Right cardiac atrium (tissue), 5 donors: Measurements from ENCODE around the gene CCDC60. TPM values are rescaled to one million over a fixed set of nuclear protein-coding genes. Genes with fewer than 3 reads are reported as not detected.

Experiments
- ATAC-seq, 2 donors: fragments of 200-7000 bp; cut with Tn5 transposase; one replicate each; pipeline versions ENCODE4 v1.8.0 to v1.9.1; 2020; ENCODE audit warnings: moderate library complexity in 2 of 2, mild to moderate bottlenecking in 1 of 2
- DNase-seq, 3 donors: peaks; one replicate each; pipeline ENCODE4 v3.0.0-alpha.2; 2020
- H3K27ac ChIP-seq: one replicate; pipeline ENCODE4 v1.5.1; 2013; ENCODE audit warnings: mild to moderate bottlenecking, low read length, control low read depth, moderate library complexity
- H3K27me3 ChIP-seq: one replicate; pipeline ENCODE4 v1.6.1; 2013; ENCODE audit not compliant: control insufficient read depth, insufficient read depth
- H3K4me1 ChIP-seq: one replicate; pipeline ENCODE4 v1.6.1; 2013; ENCODE audit warnings: low read length; ENCODE audit not compliant: control insufficient read depth, insufficient read depth
- H3K4me3 ChIP-seq: one replicate; pipeline ENCODE4 v1.5.1; 2013; ENCODE audit warnings: low read length, control low read depth
- H3K9me3 ChIP-seq: one replicate; pipeline ENCODE4 v1.6.1; 2013; ENCODE audit warnings: low read length; ENCODE audit not compliant: control insufficient read depth
- WGBS: extraction: QIAGEN DNeasy Blood & Tissue Kit; methylation state at CpG from one replicate; pipeline ENCODE4 v1.1.7; 2013; 5-methylcytosine and 5-hydroxymethylcytosine counted together
- intact Hi-C, 4 donors: fragments of 100-400 bp; cut with DNase I; formaldehyde crosslinking; loops; one replicate each; pipeline versions ENCODE4 v1.11.0 to v1.14.0; 2022 to 2023
- polyA plus RNA-seq: library from polyadenylated mRNA; stranded (reverse); fragments of 200-250 nt; gene quantifications from one replicate; pipeline ENCODE4 v1.2.3, GENCODE V29; 2013
- total RNA-seq, 4 donors: library from RNA; stranded (reverse); fragmentation: NEBNext Ultra II Directional; extraction: Animal tissue kit (Norgen Biotek cat#: 25700); gene quantifications; one replicate each; pipeline ENCODE4 v1.2.1, GENCODE V29; 2021
- donor health status: healthy with polysubstance abuse.
- donor health status: DM: no; HTN: yes; CAD: no.
- donor health status: DM: no; HTN: no; CAD: no.
- donor health status: DM: no; HTN: yes; CAD: no; lungs with severe emphysema.
- donor health status: DM: yes; HTN: yes; CAD: no.

The CCDC60 gene
- total and polyA plus RNA-seq, 5 donors: 0.07 to 0.20 (median 0.14) TPM

DNA sequence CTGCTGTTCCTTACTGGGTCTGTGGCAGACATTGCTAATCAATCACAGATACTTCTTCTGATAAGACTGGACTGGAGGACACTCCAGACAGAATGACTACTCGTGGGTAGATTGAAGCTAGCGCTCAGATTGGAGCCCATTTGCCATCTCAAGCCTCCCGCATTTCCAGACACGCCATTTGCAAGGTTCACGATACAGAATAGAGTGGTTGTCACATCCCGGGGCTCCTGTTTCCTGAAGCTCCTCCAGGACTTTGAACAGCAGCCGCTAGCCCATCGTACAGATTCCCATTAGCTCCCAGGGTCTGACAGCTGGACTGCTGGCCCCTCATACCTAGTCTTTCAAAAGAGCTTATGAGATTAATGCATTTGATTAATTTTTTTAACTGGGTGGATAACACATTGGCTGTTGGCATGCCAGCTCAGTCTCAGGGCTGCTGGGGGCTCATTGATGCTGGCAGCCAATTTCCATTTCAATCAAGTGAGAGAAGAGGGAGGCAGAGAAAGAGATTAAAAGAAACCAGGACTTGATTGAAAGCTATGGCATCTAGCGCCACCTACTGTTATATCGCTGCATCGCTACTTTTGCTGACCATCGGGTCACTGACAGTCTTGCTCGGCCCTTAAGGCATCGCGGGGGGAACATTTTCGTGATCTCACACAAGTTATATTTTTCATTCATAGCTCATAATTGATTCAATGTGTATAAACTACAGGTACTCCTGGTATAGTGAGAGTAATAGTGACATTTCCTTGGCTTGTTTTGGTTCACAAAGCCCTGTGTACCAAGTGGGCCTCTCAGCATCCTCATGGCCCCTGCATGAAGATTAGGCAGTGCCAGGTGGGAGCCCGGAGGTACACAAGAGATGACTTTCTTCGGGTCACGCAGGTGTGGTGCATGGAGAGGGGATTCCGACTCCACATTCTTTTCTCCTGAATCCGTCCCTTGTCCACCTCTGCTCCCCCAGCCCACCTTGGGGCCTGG lies 78.6 kb downstream of the CCDC60 start:
- WGBS: 26% methylated on average over 21 of the region's 21 CpGs

DNA sequence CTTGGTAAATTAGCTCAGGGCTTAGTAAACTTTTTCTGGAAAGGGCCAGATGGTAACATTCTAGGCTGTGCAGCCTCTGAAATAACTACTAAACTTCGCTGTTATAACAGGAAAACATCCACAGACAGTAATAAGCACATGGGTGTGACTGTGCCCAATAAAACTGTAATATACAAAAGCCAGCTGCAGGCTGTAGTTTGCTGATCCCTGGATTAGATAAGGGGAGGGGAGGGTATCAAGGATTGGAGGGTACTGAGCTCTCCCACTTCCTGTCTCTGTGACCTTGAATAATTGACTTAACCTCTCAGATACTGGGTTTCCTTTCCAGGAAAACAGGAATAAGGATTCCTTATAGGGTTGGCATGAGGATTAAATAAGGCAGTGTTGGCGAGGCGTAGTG lies 81.2 kb downstream of the CCDC60 start:
- Histone ChIP-seq H3K9me3 (no peaks in the 10 kb centered on the region), H3K27ac (no peak overlapping the region), H3K27me3 (no peaks in the 10 kb centered on the region), H3K4me1 (no peaks in the 10 kb centered on the region), H3K4me3 (no peak overlapping the region)
- no peak for DNase-seq
- intact Hi-C loops: loop anchor here in 1 of 4 donors (10.0 kb wide), 1 partner anchor 441 kb away; no protein-coding TSS in a partner anchor
- peak; percentile 21 to 61 for ATAC-seq
- 68% methylated on average over 3 of the region's 3 CpGs for WGBS

More for the DNA sequence above, 78.6 kb downstream of the CCDC60 start:
- ATAC-seq (peak; percentile 60 to 63), DNase-seq (peak; percentile 55 to 84 (median 74))
- H3K27ac ChIP-seq: no peak overlapping the region
- no peaks in the 10 kb centered on the region for H3K9me3 ChIP-seq
- no peaks in the 10 kb centered on the region for H3K4me1 ChIP-seq
- intact Hi-C loops: loop anchor here (2.0 to 10.0 kb wide), 3 partner anchors 296 to 438 kb away; no protein-coding TSS in a partner anchor
- H3K4me3 ChIP-seq: no peak overlapping the region
- no peaks in the 10 kb centered on the region for H3K27me3 ChIP-seq

DNA sequence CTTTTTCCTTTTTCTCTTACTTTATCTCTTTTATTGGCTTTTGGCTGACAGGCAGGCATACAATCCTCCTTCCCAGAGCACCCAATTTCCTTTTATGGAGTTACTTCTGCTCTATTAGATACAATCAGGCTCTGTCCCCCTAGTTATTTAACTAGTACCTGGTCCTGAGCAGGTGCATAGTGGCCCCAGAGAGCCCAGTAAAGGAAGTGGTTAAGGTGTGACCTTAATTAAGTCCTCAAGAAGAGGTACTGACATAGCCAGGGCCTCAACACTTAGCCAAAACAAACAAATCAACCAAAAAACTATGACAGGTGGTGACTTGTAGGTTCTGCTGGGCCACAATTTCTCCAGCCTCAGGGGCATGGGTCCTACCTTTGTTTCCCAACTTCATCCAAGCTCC lies 82.9 kb downstream of the CCDC60 start:
- intact Hi-C loops: loop anchor here in 1 of 4 donors (10.0 kb wide), 1 partner anchor 443 kb away; no protein-coding TSS in a partner anchor
- DNase-seq (no peak), ATAC-seq (no peak)
- H3K27me3 ChIP-seq: no peaks in the 10 kb centered on the region
- H3K9me3 ChIP-seq: no peaks in the 10 kb centered on the region
- no peak overlapping the region for H3K4me3 ChIP-seq
- no peak overlapping the region for H3K27ac ChIP-seq
- no peaks in the 10 kb centered on the region for H3K4me1 ChIP-seq

GRCh38 chr12:119419381-119419780 lies 84.9 kb downstream of the CCDC60 start:
- DNase-seq: no peak
- WGBS: 74% methylated on average over 6 of the region's 6 CpGs
- Histone ChIP-seq H3K4me3 (no peak overlapping the region), H3K9me3 (no peaks in the 10 kb centered on the region), H3K4me1 (no peaks in the 10 kb centered on the region), H3K27ac (no peak overlapping the region), H3K27me3 (no peaks in the 10 kb centered on the region)
- intact Hi-C loops: loop anchor here in 1 of 4 donors (10.0 kb wide), 1 partner anchor 445 kb away; no protein-coding TSS in a partner anchor
- no peak for ATAC-seq

- intact Hi-C loops: no loop called here
- Histone ChIP-seq H3K4me3 (no peak overlapping the region), H3K9me3 (no peaks in the 10 kb centered on the region), H3K27ac (no peak overlapping the region), H3K4me1 (no peaks in the 10 kb centered on the region), H3K27me3 (no peaks in the 10 kb centered on the region)
- DNase-seq (no peak), ATAC-seq (no peak)
- WGBS: 17% methylated on average over 2 of the region's 2 CpGs
Measured at GRCh38 chr12:119423285-119423684, 88.8 kb downstream of the CCDC60 start.

- intact Hi-C loops: no loop called here
- no peaks in the 10 kb centered on the region for H3K27me3 ChIP-seq
- no peaks in the 10 kb centered on the region for H3K4me1 ChIP-seq
- DNase-seq (no peak), ATAC-seq (no peak)
- WGBS: 86% methylated on average over 3 of the region's 3 CpGs
- no peak overlapping the region for H3K27ac ChIP-seq
- no peaks in the 10 kb centered on the region for H3K9me3 ChIP-seq
- no peak overlapping the region for H3K4me3 ChIP-seq
Measured at GRCh38 chr12:119425623-119426022, 91.1 kb downstream of the CCDC60 start.

GRCh38 chr12:119431151-119431550 lies 96.6 kb downstream of the CCDC60 start:
- DNase-seq (no peak), ATAC-seq (no peak)
- intact Hi-C loops: no loop called here
- Histone ChIP-seq H3K9me3 (peaks cover 2% of the 10 kb centered on the region), H3K4me1 (no peaks in the 10 kb centered on the region), H3K27ac (no peak overlapping the region), H3K4me3 (no peak overlapping the region), H3K27me3 (no peaks in the 10 kb centered on the region)
- 81% methylated on average over 5 of the region's 5 CpGs for WGBS

- Histone ChIP-seq H3K4me1 (no peaks in the 10 kb centered on the region), H3K4me3 (no peak overlapping the region), H3K9me3 (peaks cover 2% of the 10 kb centered on the region), H3K27me3 (no peaks in the 10 kb centered on the region), H3K27ac (no peak overlapping the region)
- ATAC-seq: no peak
- intact Hi-C loops: no loop called here
- 74% methylated on average over 9 of the region's 9 CpGs for WGBS
- no peak for DNase-seq
Measured at GRCh38 chr12:119432949-119433348, 98.4 kb downstream of the CCDC60 start.

GRCh38 chr12:119440803-119441360 lies 106.4 kb downstream of the CCDC60 start:
- Histone ChIP-seq H3K27ac (no peak overlapping the region), H3K4me3 (no peak overlapping the region), H3K27me3 (no peaks in the 10 kb centered on the region), H3K4me1 (no peaks in the 10 kb centered on the region), H3K9me3 (no peaks in the 10 kb centered on the region)
- WGBS: 66% methylated on average over 6 of the region's 6 CpGs
- intact Hi-C loops: loop anchor here in 1 of 4 donors (5.0 kb wide), 1 partner anchor 101 kb away; no protein-coding TSS in a partner anchor
- ATAC-seq (no peak), DNase-seq (no peak)

DNA sequence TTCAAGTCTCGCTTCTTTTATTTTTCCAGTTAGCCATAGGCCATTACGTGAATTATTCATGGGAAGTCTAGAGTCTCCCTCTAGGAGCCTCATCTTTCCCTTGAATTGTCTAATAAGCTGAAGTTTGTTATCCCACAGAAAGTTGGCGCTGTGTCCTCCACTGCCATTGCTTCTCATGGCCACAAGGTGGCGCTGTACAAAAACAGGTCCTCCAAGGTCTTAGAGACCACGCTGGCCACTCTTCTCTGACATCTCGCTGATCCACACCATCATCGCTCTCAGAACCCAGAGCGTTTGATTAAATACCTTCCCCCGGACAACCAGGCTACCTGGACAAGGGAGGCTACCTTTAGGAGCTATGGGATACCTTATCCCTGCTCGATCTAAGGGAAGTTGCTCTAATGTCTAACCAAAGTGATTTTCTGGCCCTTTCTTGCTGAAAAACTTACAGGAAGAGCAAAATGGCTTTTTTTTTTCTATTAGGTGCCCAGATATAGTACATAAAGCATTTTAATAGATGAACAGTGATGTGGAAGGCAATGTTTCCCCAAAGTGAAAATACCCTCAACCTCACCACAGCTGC lies 110.0 kb downstream of the CCDC60 start:
- ATAC-seq (peak in 1 of 2 donors; percentile 54), DNase-seq (peak; percentile 33 to 65 (median 53))
- 20% methylated on average over 10 of the region's 10 CpGs for WGBS

More for the DNA sequence above, 110.0 kb downstream of the CCDC60 start:
- no peaks in the 10 kb centered on the region for H3K27me3 ChIP-seq
- no peaks in the 10 kb centered on the region for H3K9me3 ChIP-seq
- no peaks in the 10 kb centered on the region for H3K4me1 ChIP-seq
- H3K27ac ChIP-seq: no peak overlapping the region
- no peak overlapping the region for H3K4me3 ChIP-seq
- intact Hi-C loops: loop anchor here in 2 of 4 donors (5.0 kb wide), 1 partner anchor 98 kb away; no protein-coding TSS in a partner anchor
